SK-N-SH (cell line): ENCODE results near the gene ZNF470. TPM values are rescaled to one million over a fixed set of nuclear protein-coding genes. Genes with fewer than 3 reads are reported as not detected.

ENCODE experiments used
- CTCF ChIA-PET: fragments of 300-600, 350-600 bp; formaldehyde crosslinking; extraction: SDS; loops from one replicate; lab custom pipeline; 2021; lab: Yijun Ruan, JAX
- POLR2A ChIA-PET: fragments of 350-600 bp; sonication (Branson Sonifier 250); formaldehyde crosslinking; extraction: SDS; loops from one replicate; lab custom pipeline; 2020; ENCODE audit warnings: antibody characterized with exemption, inconsistent platforms; lab: Yijun Ruan, JAX
- DNase-seq: peaks from one replicate; pipeline ENCODE4 v3.0.0; 2012
- H2AFZ ChIP-seq: fragments of 200-600 bp; sonication (generic); 2 replicates; pipeline ENCODE4 v1.8.1; 2016; ENCODE audit warnings: antibody characterized with exemption, mild to moderate bottlenecking, low read depth
- H3F3A ChIP-seq: fragments of 200-600 bp; sonication (generic); replicated peaks from 2 replicates; pipeline ENCODE3; 2016; ENCODE audit warnings: antibody characterized with exemption, mild to moderate bottlenecking; ENCODE audit not compliant: insufficient read depth
- H3K27ac ChIP-seq, 2 experiments: fragments of 200-500 bp in 1 of 2; fragments of 200-600 bp in 1 of 2; sonication (Bioruptor generic) in 1 of 2; sonication (generic), shearing (Covaris generic) in 1 of 2; 2 replicates each; pipeline versions ENCODE4 v1.5.1 to v1.6.1; 2014 to 2016; ENCODE audit warnings: low read depth in 2 of 2, inconsistent platforms in 1 of 2, low read length in 1 of 2, mild to moderate bottlenecking in 1 of 2, mixed read lengths in 1 of 2
- H3K27me3 ChIP-seq: fragments of 200-600 bp; sonication (generic), shearing (Covaris generic); 2 replicates; pipeline ENCODE4 v1.6.1; 2016; ENCODE audit warnings: mixed run types; ENCODE audit not compliant: insufficient read depth
- H3K36me3 ChIP-seq, 2 experiments: fragments of 200-500 bp in 1 of 2; fragments of 200-600 bp in 1 of 2; sonication (Bioruptor generic) in 1 of 2; sonication (generic) in 1 of 2; replicated peaks in 1 of 2; 2 replicates each; pipeline versions ENCODE3 to v1.5.1; 2014 to 2016; ENCODE audit warnings: low read length in 1 of 2, mild to moderate bottlenecking in 1 of 2; ENCODE audit not compliant: insufficient read depth in 2 of 2, control insufficient read depth in 1 of 2
- H3K4me1 ChIP-seq, 2 experiments: fragments of 200-500 bp in 1 of 2; fragments of 200-600 bp in 1 of 2; sonication (Bioruptor generic) in 1 of 2; sonication (generic), shearing (Covaris generic) in 1 of 2; 2 replicates each; pipeline versions ENCODE4 v1.5.1 to v1.6.1; 2014 to 2016; ENCODE audit warnings: low read depth in 1 of 2, low read length in 1 of 2, mixed run types in 1 of 2; ENCODE audit not compliant: insufficient read depth in 2 of 2, control insufficient read depth in 1 of 2
- H3K4me2 ChIP-seq: fragments of 200-600 bp; sonication (generic), shearing (Covaris generic); 2 replicates; pipeline ENCODE4 v1.6.1; 2017; ENCODE audit warnings: mixed run types
- H3K4me3 ChIP-seq, 2 experiments: fragments of 200-500 bp in 1 of 2; fragments of 200-600 bp in 1 of 2; sonication (Bioruptor generic) in 1 of 2; sonication (generic), shearing (Covaris generic) in 1 of 2; 2 replicates each; pipeline versions ENCODE4 v1.5.1 to v1.8.1; 2014 to 2016; ENCODE audit warnings: low read depth in 2 of 2, inconsistent platforms in 1 of 2, low read length in 1 of 2, mild to moderate bottlenecking in 1 of 2, mixed read lengths in 1 of 2, moderate library complexity in 1 of 2
- H3K79me2 ChIP-seq: fragments of 200-600 bp; sonication (generic); 2 replicates; pipeline ENCODE4 v1.8.1; 2017; ENCODE audit warnings: mild to moderate bottlenecking; ENCODE audit not compliant: insufficient read depth
- H3K9ac ChIP-seq: fragments of 200-600 bp; sonication (generic); 2 replicates; pipeline ENCODE4 v1.6.1; 2017; ENCODE audit warnings: mixed run types
- H3K9me2 ChIP-seq: fragments of 200-600 bp; sonication (generic); 2 replicates; pipeline ENCODE4 v1.6.1; 2017; ENCODE audit warnings: mixed run types
- H3K9me3 ChIP-seq: fragments of 200-600 bp; sonication (generic); 2 replicates; pipeline ENCODE4 v1.6.1; 2017; ENCODE audit warnings: mixed run types, mild to moderate bottlenecking, moderate library complexity
- H4K20me1 ChIP-seq: fragments of 200-600 bp; sonication (generic); 2 replicates; pipeline ENCODE4 v1.6.1; 2017; ENCODE audit warnings: mild to moderate bottlenecking, mixed run types; ENCODE audit not compliant: insufficient read depth
- EP300 ChIP-seq, 2 experiments: IDR thresholded peaks; 2 replicates each; pipeline versions ENCODE4 v1.4.0 to v1.6.1; 2012; ENCODE audit warnings: borderline replicate concordance in 1 of 2, low read depth in 1 of 2, low read length in 1 of 2
- FOSL2 ChIP-seq: IDR thresholded peaks from 2 replicates; pipeline ENCODE4 v1.4.0; 2012; ENCODE audit warnings: low read depth, mild to moderate bottlenecking, moderate library complexity, borderline replicate concordance
- FOXM1 ChIP-seq: IDR thresholded peaks from 2 replicates; pipeline ENCODE4 v1.4.0; 2012; ENCODE audit warnings: low read depth, mild to moderate bottlenecking
- GATA2 ChIP-seq: sonication (generic); formaldehyde crosslinking; IDR thresholded peaks from 2 replicates; pipeline ENCODE4 v1.5.0; 2020; ENCODE audit warnings: mild to moderate bottlenecking, missing genetic modification reagents
- IRF3 ChIP-seq: fragments of 150-350 bp; IDR thresholded peaks from 2 replicates; pipeline ENCODE4 v1.6.1; 2016; ENCODE audit warnings: mild to moderate bottlenecking, low read depth, low read length
- JUND ChIP-seq: IDR thresholded peaks from 2 replicates; pipeline ENCODE4 v1.4.0; 2012
- MAX ChIP-seq: IDR thresholded peaks from 2 replicates; pipeline ENCODE4 v1.4.0; 2012; ENCODE audit warnings: low read depth
- MEF2A ChIP-seq: IDR thresholded peaks from 2 replicates; pipeline ENCODE4 v1.4.0; 2012; ENCODE audit warnings: low read depth, borderline replicate concordance
- MXI1 ChIP-seq: IDR thresholded peaks from 2 replicates; pipeline ENCODE4 v1.6.1; 2012; ENCODE audit warnings: mild to moderate bottlenecking, low read depth, low read length, improper control_type of control experiment
- PBX3 ChIP-seq: IDR thresholded peaks from 2 replicates; pipeline ENCODE4; 2012
- RAD21 ChIP-seq: IDR thresholded peaks from 2 replicates; pipeline ENCODE4 v1.6.1; 2012; ENCODE audit warnings: mild to moderate bottlenecking, low read length
- REST ChIP-seq: IDR thresholded peaks from 2 replicates; pipeline ENCODE4 v1.6.1; 2012; ENCODE audit warnings: mild to moderate bottlenecking, low read depth, low read length, moderate library complexity
- RFX5 ChIP-seq: IDR thresholded peaks from 2 replicates; pipeline ENCODE4 v1.6.1; 2012; ENCODE audit warnings: mild to moderate bottlenecking, improper control_type of control experiment, low read length
- TAF1 ChIP-seq: IDR thresholded peaks from 2 replicates; pipeline ENCODE4 v1.6.1; 2012; ENCODE audit warnings: low read depth, mild to moderate bottlenecking, low read length, moderate library complexity, borderline replicate concordance
- TCF12 ChIP-seq: IDR thresholded peaks from 2 replicates; pipeline ENCODE4 v1.4.0; 2012
- TEAD4 ChIP-seq: IDR thresholded peaks from 2 replicates; pipeline ENCODE4 v1.4.0; 2012; ENCODE audit warnings: mild to moderate bottlenecking, borderline replicate concordance; ENCODE audit not compliant: insufficient read depth
- USF2 ChIP-seq: fragments of 150-350 bp; IDR thresholded peaks from 2 replicates; pipeline ENCODE4 v1.6.1; 2017; ENCODE audit warnings: antibody characterized with exemption, low read length, low read depth, borderline replicate concordance
- WGBS: methylation state at CpG from one replicate; pipeline ENCODE4 v1.1.6; 2017; ENCODE audit warnings: low lambda C conversion rate; 5-methylcytosine and 5-hydroxymethylcytosine counted together
- polyA plus RNA-seq, 3 experiments: library from polyadenylated mRNA; depleted of rRNA; stranded (reverse); fragments of >200 nt; gene quantifications; 2 replicates each; pipeline ENCODE4 v1.2.3, GENCODE V29; 2012

ZNF470 gene
- polyA plus RNA-seq, 1 of the 3 experiments (the other 2 are of a cell fraction), result 2.5 TPM

DNA sequence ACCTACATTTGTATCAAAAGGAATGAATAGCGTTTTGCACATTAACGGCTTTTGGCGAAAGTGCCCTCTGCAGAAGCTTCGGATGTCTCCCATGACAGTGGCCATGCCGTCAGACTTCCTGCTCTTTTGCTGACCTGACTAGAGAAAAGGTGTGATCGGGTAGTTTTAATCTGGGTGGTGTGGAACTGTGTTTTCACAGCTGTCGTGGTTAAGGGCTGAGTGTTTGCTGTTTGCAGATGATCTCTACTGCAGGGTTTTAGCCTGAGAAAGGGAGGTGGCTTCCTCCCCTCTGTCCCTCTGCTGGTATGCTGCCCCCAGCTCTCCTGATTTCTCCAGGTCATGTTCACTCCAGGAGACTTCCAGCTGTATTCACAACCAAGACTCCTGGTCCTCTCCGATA is 50.3 kb downstream of the ZNF470 start:
- DNase-seq, result no peak
- 91% methylated on average over 8 of the region's 8 CpGs for WGBS
- Histone ChIP-seq H3K4me2 (no peak overlapping the region), H3F3A (no peaks in the 10 kb centered on the region), H2AFZ (no peak overlapping the region), H3K27me3 (no peaks in the 10 kb centered on the region), H4K20me1 (no peaks in the 10 kb centered on the region)
- POLR2A ChIA-PET, result no interaction called here
- CTCF ChIA-PET, result no interaction called here
- no peak for TF ChIP-seq TAF1
- TF ChIP-seq JUND, result no peak
- no peak for TF ChIP-seq USF2
- TF ChIP-seq TEAD4, result no peak
- TF ChIP-seq MAX, result no peak
- TF ChIP-seq TCF12, result no peak
- TF ChIP-seq PBX3, result no peak
- TF ChIP-seq IRF3, result no peak
- no peak for TF ChIP-seq RAD21
- no peak for TF ChIP-seq GATA2 (CRISPR knock-in tag)
- no peak for TF ChIP-seq MEF2A
- TF ChIP-seq EP300 (IDR thresholded peaks at IDR 0.05; ENCODE audit: borderline replicate concordance in 1 of 2, low read depth in 1 of 2, low read length in 1 of 2), result no peak
- no peak for TF ChIP-seq RFX5
- TF ChIP-seq FOXM1, result no peak
- TF ChIP-seq, all 33 proteins: peak for 0
- Histone ChIP-seq H3K79me2 (peaks cover 44% of the 10 kb centered on the region), H3K4me3 (no peak overlapping the region), H3K36me3 (peaks cover 10 to 26% of the 10 kb centered on the region in 2 experiments), H3K4me1 (no peaks in the 10 kb centered on the region), H3K9me2 (no peaks in the 10 kb centered on the region), H3K27ac (no peak overlapping the region), H3K9ac (no peak overlapping the region), H3K9me3 (no peaks in the 10 kb centered on the region)

- CTCF ChIA-PET, result no interaction called here
- no peak overlapping the region for H3K4me3 ChIP-seq
- no peaks in the 10 kb centered on the region for H3K9me3 ChIP-seq
- H3K27me3 ChIP-seq, result no peaks in the 10 kb centered on the region
- H3K36me3 ChIP-seq, result peaks cover 21 to 33% of the 10 kb centered on the region in 2 experiments
- peaks cover 37% of the 10 kb centered on the region for H3K79me2 ChIP-seq
- H3K4me1 ChIP-seq, result no peaks in the 10 kb centered on the region
- no peak overlapping the region for H3K9ac ChIP-seq
- no peak overlapping the region for H2AFZ ChIP-seq
- POLR2A ChIA-PET, result no interaction called here
- H3F3A ChIP-seq, result no peaks in the 10 kb centered on the region
- no peak overlapping the region for H3K4me2 ChIP-seq
- no peak for DNase-seq
- H4K20me1 ChIP-seq, result no peaks in the 10 kb centered on the region
- 90% methylated on average over 8 of the region's 8 CpGs for WGBS
- H3K9me2 ChIP-seq, result no peaks in the 10 kb centered on the region
- no peak overlapping the region for H3K27ac ChIP-seq
- TF ChIP-seq TCF12, result no peak
- no peak for TF ChIP-seq FOSL2
- no peak for TF ChIP-seq IRF3
- no peak for TF ChIP-seq MXI1
- no peak for TF ChIP-seq REST
- TF ChIP-seq JUND, result no peak
- no peak for TF ChIP-seq EP300 (IDR thresholded peaks at IDR 0.05; ENCODE audit: borderline replicate concordance in 1 of 2, low read depth in 1 of 2, low read length in 1 of 2)
- no peak for TF ChIP-seq GATA2 (CRISPR knock-in tag)
Observed at GRCh38 chr19:56619121-56619520, 51.9 kb downstream of the ZNF470 start.
